ENCODE measurements around the gene PIGV. TPM values are rescaled to one million over a fixed set of nuclear protein-coding genes. Genes with fewer than 3 reads are reported as not detected.

PIGV gene
- total and polyA plus RNA-seq, 2 of the 4 experiments (the other 2 are of a cell fraction): 7.2 to 10.6 TPM

- TF ChIP-seq CEBPB (IDR thresholded peaks at IDR 0.05; ENCODE audit: low read depth, low read length) (peak; percentile 38; the same call in 1 of the 2 replicates), NFE2L2 (IDR thresholded peaks at IDR 0.05; ENCODE audit: low read depth, low read length) (no peak)
- H3K36me3 ChIP-seq (ENCODE audit: control insufficient read depth, insufficient read depth, low read length): peaks cover 5% of the 10 kb centered on the region
- H3K9me3 ChIP-seq (ENCODE audit: control insufficient read depth, insufficient read depth, low read length): no peaks in the 10 kb centered on the region
- peak overlapping the region; percentile 96 for H2BK5ac ChIP-seq (ENCODE audit: low read depth, low read length, poor library complexity, severe bottlenecking)
- no TSS peak for BruUV-seq (replicated peaks)
- H3K4me3 ChIP-seq (ENCODE audit: insufficient read depth, low read depth, low read length): peak overlapping the region; percentile 8; the same call in 1 of the 2 replicates
- peaks cover 37% of the 10 kb centered on the region for H3K4me1 ChIP-seq (ENCODE audit: control insufficient read depth, insufficient read depth, low read length)
- H3K79me1 ChIP-seq (ENCODE audit: low read depth in 1 of 2, low read length in 2 of 2): peaks cover 45 to 75% of the 10 kb centered on the region in 2 experiments
- ATAC-seq (ENCODE audit: low read depth): no peak
- H3K14ac ChIP-seq (replicated peaks; ENCODE audit: low read depth, low read length): peak overlapping the region; percentile 96
- peak overlapping the region; percentile 90 for H3K27ac ChIP-seq (ENCODE audit: insufficient read depth, low read length)
- ChIA-PET CTCF (interaction anchor here (1.0 to 1.4 kb wide), 2 partner anchors 93 to 183 kb away, joined by 4 read pairs; no protein-coding TSS in a partner anchor), POLR2A (ENCODE audit: unreplicated experiment) (interaction anchor here (1.0 kb wide), 1 partner anchor 87 kb away, joined by 5 read pairs; no protein-coding TSS in a partner anchor)
- H2AK9ac ChIP-seq (replicated peaks; ENCODE audit: low read depth, low read length, poor library complexity): peak overlapping the region; percentile 66
- DNase-seq: peak; percentile 48
- peak overlapping the region; percentile 83; the same call in 2 of the 3 replicates for H2BK15ac ChIP-seq (ENCODE audit: low read depth, low read length)
- peak overlapping the region; percentile 97 for H3K4ac ChIP-seq (ENCODE audit: low read depth, low read length)
- peak overlapping the region; percentile 93 for H3K18ac ChIP-seq (ENCODE audit: low read depth, low read length)
- peaks cover 18% of the 10 kb centered on the region for H3K9me1 ChIP-seq (ENCODE audit: insufficient read depth, low read length)
- H3K27me3 ChIP-seq (ENCODE audit: control insufficient read depth, insufficient read depth, low read length): no peaks in the 10 kb centered on the region
- peak overlapping the region; percentile 89 for H3K4me2 ChIP-seq (ENCODE audit: low read depth, low read length)
- H2BK20ac ChIP-seq (ENCODE audit: low read depth, low read length): peak overlapping the region; percentile 60
- peak overlapping the region; percentile 97 for H3K23ac ChIP-seq (ENCODE audit: low read depth, low read length)
- peaks cover 12% of the 10 kb centered on the region for H4K20me1 ChIP-seq (ENCODE audit: insufficient read depth, low read length)
- peak overlapping the region; percentile 64; the same call in 1 of the 2 replicates for H3K56ac ChIP-seq (ENCODE audit: extremely low read depth, insufficient read depth, low read length)
- H4K8ac ChIP-seq (ENCODE audit: low read depth in 2 of 2, low read length in 2 of 2): peak overlapping the region; percentile 87 to 96; a peak in 3 of 4 replicates
- H3K9ac ChIP-seq (ENCODE audit: low read depth, low read length): peak overlapping the region; percentile 27
- intact Hi-C loops (cut with micrococcal nuclease): no loop called here
- H2AFZ ChIP-seq (replicated peaks; ENCODE audit: low read length, poor library complexity): peak overlapping the region; percentile 78
- in situ Hi-C loops (cut with MboI; ENCODE audit: low sequenced_read_pairs): loop anchor here (5.0 kb wide), 1 partner anchor 94 kb away; no protein-coding TSS in a partner anchor
- no CpG with 5 or more reads among the region's 5 CpGs for WGBS, 2 experiments (ENCODE audit: extremely low coverage in 2 of 2, insufficient read length in 1 of 2)
- dilution Hi-C loops (cut with HindIII; ENCODE audit: low sequenced_read_pairs, unreplicated experiment): loop anchor here (25.0 kb wide), 1 partner anchor 199 kb away; no protein-coding TSS in a partner anchor
- H2BK120ac ChIP-seq (ENCODE audit: low read depth, low read length): peak overlapping the region; percentile 82
- peak overlapping the region; percentile 96 for H4K5ac ChIP-seq (ENCODE audit: low read depth, low read length)
- H4K91ac ChIP-seq (ENCODE audit: insufficient read depth, low read depth, low read length): peak overlapping the region; percentile 80
- H2AK5ac ChIP-seq (ENCODE audit: low read depth, low read length): peak overlapping the region; percentile 83; the same call in 1 of the 2 replicates
Measured at GRCh38 chr1:26785611-26786436, 1.9 kb upstream of the PIGV start.
